ENCODE data around the gene PSMD2.

Gene PSMD2

DNA sequence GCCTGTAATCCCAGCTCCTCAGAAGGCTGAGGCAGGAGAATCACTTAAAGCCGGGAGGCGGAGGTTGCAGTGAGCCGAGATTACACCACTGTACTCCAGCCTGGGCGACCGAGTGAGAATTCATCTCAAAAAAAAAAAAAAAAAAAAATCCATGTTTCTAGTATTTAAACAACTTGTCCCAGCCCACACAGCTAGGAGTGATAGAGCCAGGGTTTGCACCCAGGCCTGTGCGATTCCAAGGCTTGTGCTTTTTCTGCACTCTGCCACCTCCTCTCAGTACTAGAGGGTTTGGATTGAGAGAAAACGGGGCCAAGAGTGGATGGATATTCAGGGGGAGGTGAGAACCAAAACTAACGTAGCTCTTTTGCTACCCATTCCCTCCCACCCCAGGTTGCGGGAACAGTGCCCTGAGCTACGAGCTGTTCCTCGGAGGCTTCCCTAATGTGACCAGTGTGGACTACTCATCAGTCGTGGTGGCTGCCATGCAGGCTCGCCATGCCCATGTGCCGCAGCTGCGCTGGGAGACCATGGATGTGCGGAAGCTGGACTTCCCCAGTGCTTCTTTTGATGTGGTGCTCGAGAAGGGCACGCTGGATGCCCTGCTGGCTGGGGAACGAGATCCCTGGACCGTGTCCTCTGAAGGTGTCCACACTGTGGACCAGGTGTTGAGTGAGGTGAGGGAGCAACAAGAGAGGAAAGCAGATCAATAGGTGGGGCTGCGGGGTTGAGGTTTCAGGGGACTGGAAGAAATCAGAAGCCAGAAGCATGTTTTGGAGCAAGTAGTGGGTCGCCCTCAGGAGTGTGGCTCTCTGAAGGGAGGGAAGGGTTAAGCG, 41.7 kb upstream of the PSMD2 start:
- H3K4me2 ChIP-seq (ENCODE audit: low read length): no peak overlapping the region

DNA sequence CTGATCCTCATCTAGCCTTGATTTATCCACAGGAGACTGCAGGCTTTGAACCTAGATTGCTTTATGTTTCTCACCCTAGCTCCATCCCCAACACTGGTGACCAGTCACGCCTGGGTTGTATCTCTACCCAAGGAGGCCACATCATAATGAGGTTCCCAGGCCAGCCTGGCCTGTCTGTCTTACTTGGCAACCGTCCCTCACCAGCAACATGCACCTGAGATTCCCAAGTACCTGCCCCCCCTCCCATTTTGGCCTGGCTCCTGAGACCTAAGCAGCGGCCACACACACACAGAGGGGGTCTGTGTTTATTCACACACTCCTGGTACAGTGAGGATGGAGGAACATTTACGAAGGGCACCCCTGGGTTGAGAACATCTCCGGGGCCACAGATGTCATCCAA, 40.1 kb upstream of the PSMD2 start:
- TF ChIP-seq, protein P1, sequence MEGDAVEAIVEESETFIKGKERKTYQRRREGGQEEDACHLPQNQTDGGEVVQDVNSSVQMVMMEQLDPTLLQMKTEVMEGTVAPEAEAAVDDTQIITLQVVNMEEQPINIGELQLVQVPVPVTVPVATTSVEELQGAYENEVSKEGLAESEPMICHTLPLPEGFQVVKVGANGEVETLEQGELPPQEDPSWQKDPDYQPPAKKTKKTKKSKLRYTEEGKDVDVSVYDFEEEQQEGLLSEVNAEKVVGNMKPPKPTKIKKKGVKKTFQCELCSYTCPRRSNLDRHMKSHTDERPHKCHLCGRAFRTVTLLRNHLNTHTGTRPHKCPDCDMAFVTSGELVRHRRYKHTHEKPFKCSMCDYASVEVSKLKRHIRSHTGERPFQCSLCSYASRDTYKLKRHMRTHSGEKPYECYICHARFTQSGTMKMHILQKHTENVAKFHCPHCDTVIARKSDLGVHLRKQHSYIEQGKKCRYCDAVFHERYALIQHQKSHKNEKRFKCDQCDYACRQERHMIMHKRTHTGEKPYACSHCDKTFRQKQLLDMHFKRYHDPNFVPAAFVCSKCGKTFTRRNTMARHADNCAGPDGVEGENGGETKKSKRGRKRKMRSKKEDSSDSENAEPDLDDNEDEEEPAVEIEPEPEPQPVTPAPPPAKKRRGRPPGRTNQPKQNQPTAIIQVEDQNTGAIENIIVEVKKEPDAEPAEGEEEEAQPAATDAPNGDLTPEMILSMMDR (IDR thresholded peaks at IDR 0.05): no peak

More for the DNA sequence above, 41.7 kb upstream of the PSMD2 start:
- Histone ChIP-seq H3K36me3 (ENCODE audit: control insufficient read depth, insufficient read depth, low read length) (no peaks in the 10 kb centered on the region), H3K9me3 (ENCODE audit: control insufficient read depth, low read length) (no peaks in the 10 kb centered on the region), H3K4me3 (ENCODE audit: low read depth, low read length) (no peak overlapping the region), H3K27ac (no peak overlapping the region), H3K4me1 (peaks cover 5% of the 10 kb centered on the region), H3K79me2 (no peaks in the 10 kb centered on the region), H3K9ac (no peak overlapping the region), H2AFZ (no peak overlapping the region), H3K27me3 (ENCODE audit: control insufficient read depth, insufficient read depth, low read length) (peaks cover 4% of the 10 kb centered on the region)
- TF ChIP-seq, protein P1 (IDR thresholded peaks at IDR 0.05): no peak

DNA sequence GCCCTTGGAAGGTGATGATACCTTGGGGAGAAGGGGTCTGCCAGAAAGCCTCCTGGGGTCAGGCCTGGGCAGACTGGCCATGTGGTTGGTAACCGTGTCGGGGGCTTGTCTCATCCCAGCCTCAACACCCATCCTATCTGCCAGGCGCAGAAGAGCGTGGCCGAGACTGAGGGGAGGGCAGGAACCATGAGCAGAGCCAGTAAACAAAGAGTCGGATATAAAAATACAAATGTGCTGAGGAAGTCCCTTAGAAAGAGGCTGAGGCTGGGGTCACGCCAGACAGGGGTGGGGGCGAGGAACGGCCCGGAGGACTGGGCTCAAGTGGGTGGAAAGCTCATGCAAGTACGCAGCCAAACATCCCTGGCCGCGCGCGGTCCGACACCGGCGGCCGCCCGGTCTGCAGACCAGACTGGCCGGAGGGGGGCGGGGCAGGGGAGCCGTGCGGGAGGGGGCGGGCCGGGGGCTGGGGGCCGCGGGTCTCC, 39.6 kb upstream of the PSMD2 start:
- H3K27ac ChIP-seq: no peak overlapping the region
- no peak overlapping the region for H3K4me3 ChIP-seq (ENCODE audit: low read depth, low read length)

More for the DNA sequence above, 40.1 kb upstream of the PSMD2 start:
- H3K9ac ChIP-seq: no peak overlapping the region
- H2AFZ ChIP-seq: no peak overlapping the region
- H3K9me3 ChIP-seq (ENCODE audit: control insufficient read depth, low read length): no peaks in the 10 kb centered on the region
- H3K4me1 ChIP-seq: peaks cover 9% of the 10 kb centered on the region
- H3K4me3 ChIP-seq (ENCODE audit: low read depth, low read length): no peak overlapping the region
- no peak overlapping the region for H3K27ac ChIP-seq
- H3K79me2 ChIP-seq: no peaks in the 10 kb centered on the region
- H3K27me3 ChIP-seq (ENCODE audit: control insufficient read depth, insufficient read depth, low read length): peaks cover 5% of the 10 kb centered on the region
- H3K36me3 ChIP-seq (ENCODE audit: control insufficient read depth, insufficient read depth, low read length): no peaks in the 10 kb centered on the region
- H3K4me2 ChIP-seq (ENCODE audit: low read length): no peak overlapping the region

DNA sequence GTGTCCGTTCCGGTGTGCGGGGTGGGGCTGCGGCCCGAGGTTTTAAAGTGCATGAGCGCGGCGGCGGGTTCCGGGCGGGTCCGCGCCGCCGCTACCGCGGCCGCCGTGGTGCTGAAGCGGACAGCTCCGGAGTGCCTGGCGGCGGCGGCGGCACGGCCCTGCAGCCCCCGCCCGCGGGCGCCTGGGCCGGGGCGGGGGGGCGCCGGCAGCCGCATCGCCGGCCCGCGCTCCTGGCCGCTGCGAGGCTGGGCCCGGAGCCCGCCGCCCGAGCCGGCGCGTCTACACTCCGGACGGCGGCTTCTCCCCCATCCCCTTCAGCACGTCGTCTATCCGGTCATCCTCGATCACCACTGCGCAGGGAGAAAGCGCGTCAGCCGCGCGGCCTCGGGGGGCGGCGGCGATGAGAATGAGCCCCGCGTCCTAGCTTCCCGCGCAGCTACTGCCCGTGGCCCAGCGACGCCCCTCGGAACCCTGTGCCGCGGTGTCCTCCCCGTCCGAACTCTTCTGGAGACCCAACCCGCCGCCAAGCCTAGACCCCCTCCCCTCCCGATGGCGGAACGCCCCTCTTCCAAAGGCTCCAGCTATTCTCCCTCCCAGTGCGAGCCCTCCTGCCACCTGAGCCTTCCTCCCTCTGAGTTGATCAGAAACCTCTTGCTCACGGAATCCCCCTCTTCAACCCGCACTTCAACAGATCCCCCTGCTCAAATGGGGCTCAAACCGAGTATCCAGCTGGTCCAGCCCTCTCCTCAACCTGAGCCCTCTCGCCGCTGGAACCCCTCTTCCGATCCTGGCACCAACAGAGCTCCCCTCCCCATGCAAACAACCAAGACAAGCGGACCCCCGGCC, 38.9 kb upstream of the PSMD2 start:
- peaks cover 5% of the 10 kb centered on the region for H3K27me3 ChIP-seq (ENCODE audit: control insufficient read depth, insufficient read depth, low read length)
- no peaks in the 10 kb centered on the region for H3K9me3 ChIP-seq (ENCODE audit: control insufficient read depth, low read length)
- peak overlapping the region; percentile 6 for H3K27ac ChIP-seq
- no peaks in the 10 kb centered on the region for H3K79me2 ChIP-seq
- peaks cover 9% of the 10 kb centered on the region for H3K4me1 ChIP-seq
- H3K4me3 ChIP-seq (ENCODE audit: low read depth, low read length): no peak overlapping the region
- no peaks in the 10 kb centered on the region for H3K36me3 ChIP-seq (ENCODE audit: control insufficient read depth, insufficient read depth, low read length)
- no peak overlapping the region for H3K4me2 ChIP-seq (ENCODE audit: low read length)
- peak overlapping the region; percentile 19 for H3K9ac ChIP-seq
- TF ChIP-seq, protein P1 (IDR thresholded peaks at IDR 0.05): no peak
- peak overlapping the region; percentile 93 for H2AFZ ChIP-seq

More for the DNA sequence above, 39.6 kb upstream of the PSMD2 start:
- no peaks in the 10 kb centered on the region for H3K79me2 ChIP-seq
- H3K4me1 ChIP-seq: peaks cover 9% of the 10 kb centered on the region
- no peaks in the 10 kb centered on the region for H3K9me3 ChIP-seq (ENCODE audit: control insufficient read depth, low read length)
- H3K27me3 ChIP-seq (ENCODE audit: control insufficient read depth, insufficient read depth, low read length): peaks cover 5% of the 10 kb centered on the region
- TF ChIP-seq, protein P1 (IDR thresholded peaks at IDR 0.05): no peak
- no peak overlapping the region for H3K9ac ChIP-seq
- H2AFZ ChIP-seq: no peak overlapping the region
- H3K36me3 ChIP-seq (ENCODE audit: control insufficient read depth, insufficient read depth, low read length): no peaks in the 10 kb centered on the region
- H3K4me2 ChIP-seq (ENCODE audit: low read length): no peak overlapping the region

All from parathyroid adenoma (tissue), 2 donors.